B cell (primary cell): ENCODE measurements around the gene CORO2B. TPM values are rescaled to one million over a fixed set of nuclear protein-coding genes. Genes with fewer than 3 reads are reported as not detected.

ENCODE experiments used
- ATAC-seq: fragments of 200-7000 bp; cut with Tn5 transposase; one replicate; pipeline ENCODE4 v1.10.0; 2021; ENCODE audit warnings: low read depth, mild to moderate bottlenecking, moderate number of reproducible peaks, moderate library complexity
- CTCF ChIA-PET: fragments of 350-600 bp; sonication (Branson Sonifier 250); formaldehyde crosslinking; loops from one replicate; lab custom pipeline; 2021; ENCODE audit warnings: antibody characterized with exemption, inconsistent platforms; lab: Charles Lee
- POLR2A ChIA-PET: fragments of 350-600 bp; sonication (Branson Sonifier 250); formaldehyde crosslinking; loops from one replicate; lab custom pipeline; 2021; ENCODE audit warnings: antibody characterized with exemption; lab: Charles Lee
- DNase-seq: peaks from one replicate; pipeline ENCODE4 v3.0.0; 2013
- H2AFZ ChIP-seq: 2 replicates; pipeline ENCODE4 v1.6.1; 2012; ENCODE audit warnings: mild to moderate bottlenecking, low read depth, low read length; ENCODE audit not compliant: insufficient read depth, poor library complexity, severe bottlenecking
- H3K27ac ChIP-seq, 2 donors: 1 replicate in 1 of 2; 2 replicates in 1 of 2; pipeline ENCODE4 v1.5.1; 2012 to 2013; ENCODE audit warnings: low read length in 2 of 2, mild to moderate bottlenecking in 2 of 2, moderate library complexity in 1 of 2
- H3K27me3 ChIP-seq, 4 experiments: fragments of 200-600 bp in 1 of 4; sonication (generic) in 1 of 4; replicated peaks in 1 of 4; 1 replicate in 2 of 4; 2 replicates in 2 of 4; pipeline versions ENCODE4 v1.6.1 to v1.7.0; 2013 to 2016; ENCODE audit warnings: low read length in 3 of 4, mild to moderate bottlenecking in 2 of 4, mixed read lengths in 1 of 4, moderate library complexity in 1 of 4; ENCODE audit not compliant: insufficient read depth in 4 of 4, control insufficient read depth in 3 of 4; ENCODE audit errors: control extremely low read depth in 1 of 4
- H3K36me3 ChIP-seq, 2 experiments: replicated peaks in 1 of 2; 1 replicate in 1 of 2; 2 replicates in 1 of 2; pipeline versions ENCODE4 v1.6.1 to v1.7.1; 2013; ENCODE audit warnings: low read length in 1 of 2; ENCODE audit not compliant: insufficient read depth in 2 of 2, control insufficient read depth in 1 of 2; ENCODE audit errors: control extremely low read depth in 1 of 2, extremely low read depth in 1 of 2
- H3K4me1 ChIP-seq, 2 donors: fragments of 200-600 bp in 1 of 2; sonication (generic) in 1 of 2; 1 replicate in 1 of 2; 2 replicates in 1 of 2; pipeline versions ENCODE4 v1.5.1 to v1.6.1; 2013 to 2017; ENCODE audit warnings: low read length in 2 of 2; ENCODE audit not compliant: control insufficient read depth in 2 of 2, insufficient read depth in 2 of 2
- H3K4me2 ChIP-seq: replicated peaks from 2 replicates; pipeline ENCODE3; 2012; ENCODE audit warnings: mild to moderate bottlenecking, low read depth, low read length; ENCODE audit not compliant: poor library complexity, severe bottlenecking
- H3K4me3 ChIP-seq, 5 experiments: fragments of 200-600 bp in 1 of 5; sonication (generic) in 1 of 5; 1 replicate in 3 of 5; 2 replicates in 2 of 5; pipeline versions ENCODE4 v1.5.1 to v1.7.0; 2011 to 2016; ENCODE audit warnings: low read length in 4 of 5, mild to moderate bottlenecking in 4 of 5, low read depth in 2 of 5, control low read depth in 1 of 5, moderate library complexity in 1 of 5; ENCODE audit not compliant: insufficient read depth in 1 of 5; ENCODE audit errors: control extremely low read depth in 1 of 5, extremely low read depth in 1 of 5
- H3K79me2 ChIP-seq: fragments of 200-600 bp; sonication (generic); one replicate; pipeline ENCODE4 v1.6.0; 2016; ENCODE audit warnings: low read length; ENCODE audit not compliant: control insufficient read depth, insufficient read depth
- H3K9ac ChIP-seq: fragments of 200-600 bp; sonication (generic); 2 replicates; pipeline ENCODE4 v1.6.1; 2017; ENCODE audit warnings: mild to moderate bottlenecking, low read length, moderate library complexity
- H3K9me3 ChIP-seq, 3 donors: one replicate each; pipeline versions ENCODE4 v1.6.1 to v1.7.1; 2013; ENCODE audit warnings: low read length in 2 of 3; ENCODE audit not compliant: control insufficient read depth in 2 of 3, insufficient read depth in 1 of 3; ENCODE audit errors: control extremely low read depth in 1 of 3
- H4K20me1 ChIP-seq: 2 replicates; pipeline ENCODE4 v1.6.0; 2012; ENCODE audit warnings: mild to moderate bottlenecking, low read length; ENCODE audit not compliant: insufficient read depth, control insufficient read depth, poor library complexity, severe bottlenecking
- H3K27ac Mint-ChIP-seq: one replicate; pipeline ENCODE4 v1.8.0; 2021; ENCODE audit warnings: mixed read lengths
- H3K27me3 Mint-ChIP-seq: one replicate; pipeline ENCODE4 v1.8.0; 2021; ENCODE audit warnings: mixed read lengths
- H3K4me1 Mint-ChIP-seq: one replicate; pipeline ENCODE4 v1.8.0; 2021; ENCODE audit warnings: mixed read lengths
- H3K4me3 Mint-ChIP-seq: one replicate; pipeline ENCODE4 v1.8.0; 2021; ENCODE audit warnings: mixed read lengths
- H3K9me3 Mint-ChIP-seq: one replicate; pipeline ENCODE4 v1.8.0; 2022; ENCODE audit warnings: mixed read lengths; ENCODE audit not compliant: insufficient read depth
- EZH2 ChIP-seq: IDR thresholded peaks from 2 replicates; pipeline ENCODE4 v1.6.1; 2012; ENCODE audit warnings: borderline replicate concordance, low read depth, mild to moderate bottlenecking, moderate library complexity, low read length; ENCODE audit not compliant: insufficient read depth, poor library complexity, severe bottlenecking
- WGBS: methylation state at CpG from one replicate; pipeline ENCODE4 v1.1.5; 2013; ENCODE audit warnings: missing lambda C conversion rate; ENCODE audit not compliant: insufficient coverage; 5-methylcytosine and 5-hydroxymethylcytosine counted together
- intact Hi-C: fragments of 100-400 bp; cut with micrococcal nuclease; formaldehyde crosslinking; loops from one replicate; pipeline ENCODE4 v1.10.0; 2022
- polyA plus RNA-seq: library from polyadenylated mRNA; depleted of rRNA; stranded (reverse); fragments of >200 nt; gene quantifications from 2 replicates; pipeline ENCODE4 v1.2.3, GENCODE V29; 2012
- total RNA-seq, 2 donors: library from RNA; stranded (reverse); fragments of 120-200 nt in 1 of 2; gene quantifications; 1 replicate in 1 of 2; 2 replicates in 1 of 2; pipeline versions ENCODE4 v1.2.3 to v1.2.4, GENCODE V29; 2013 to 2022
- TF ChIP-seq, protein P1 (sequence below): fragments of 200-600 bp; IDR thresholded peaks from one replicate; pipeline ENCODE4 v1.8.0; 2022; ENCODE audit warnings: antibody characterized with exemption, mild to moderate bottlenecking

Gene CORO2B
- total and polyA plus RNA-seq, 2 donors (not counting 1 experiment from before 2014, with no cell fraction given): 9.5 to 11.3 TPM

- no peaks in the 10 kb centered on the region for H3K9me3 Mint-ChIP-seq
- Histone ChIP-seq H3K27ac (no peak overlapping the region), H3K36me3 (no peaks in the 10 kb centered on the region), H3K9me3 (no peaks in the 10 kb centered on the region), H3K4me3 (no peak overlapping the region), H3K9ac (no peak overlapping the region), H3K4me2 (no peak overlapping the region), H3K4me1 (peaks cover 9 to 17% of the 10 kb centered on the region in 2 donors), H3K79me2 (no peaks in the 10 kb centered on the region), H3K27me3 (peaks cover 0 to 2% (median 0%) of the 10 kb centered on the region in 4 experiments), H4K20me1 (no peaks in the 10 kb centered on the region), H2AFZ (no peak overlapping the region)
- no peak for ATAC-seq
- peaks cover 3% of the 10 kb centered on the region for H3K27me3 Mint-ChIP-seq
- ChIA-PET POLR2A (no interaction called here), CTCF (interaction anchor here (0.8 kb wide), 1 partner anchor 33 kb away, joined by 3 read pairs; no protein-coding TSS in a partner anchor)
- TF ChIP-seq, protein P1, sequence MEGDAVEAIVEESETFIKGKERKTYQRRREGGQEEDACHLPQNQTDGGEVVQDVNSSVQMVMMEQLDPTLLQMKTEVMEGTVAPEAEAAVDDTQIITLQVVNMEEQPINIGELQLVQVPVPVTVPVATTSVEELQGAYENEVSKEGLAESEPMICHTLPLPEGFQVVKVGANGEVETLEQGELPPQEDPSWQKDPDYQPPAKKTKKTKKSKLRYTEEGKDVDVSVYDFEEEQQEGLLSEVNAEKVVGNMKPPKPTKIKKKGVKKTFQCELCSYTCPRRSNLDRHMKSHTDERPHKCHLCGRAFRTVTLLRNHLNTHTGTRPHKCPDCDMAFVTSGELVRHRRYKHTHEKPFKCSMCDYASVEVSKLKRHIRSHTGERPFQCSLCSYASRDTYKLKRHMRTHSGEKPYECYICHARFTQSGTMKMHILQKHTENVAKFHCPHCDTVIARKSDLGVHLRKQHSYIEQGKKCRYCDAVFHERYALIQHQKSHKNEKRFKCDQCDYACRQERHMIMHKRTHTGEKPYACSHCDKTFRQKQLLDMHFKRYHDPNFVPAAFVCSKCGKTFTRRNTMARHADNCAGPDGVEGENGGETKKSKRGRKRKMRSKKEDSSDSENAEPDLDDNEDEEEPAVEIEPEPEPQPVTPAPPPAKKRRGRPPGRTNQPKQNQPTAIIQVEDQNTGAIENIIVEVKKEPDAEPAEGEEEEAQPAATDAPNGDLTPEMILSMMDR: no peak
- no peak for TF ChIP-seq EZH2
- no peak for DNase-seq
- intact Hi-C loops: no loop called here
- peaks cover 32% of the 10 kb centered on the region for H3K4me1 Mint-ChIP-seq
- no peak overlapping the region for H3K27ac Mint-ChIP-seq
- no peak overlapping the region for H3K4me3 Mint-ChIP-seq
- WGBS: 100% methylated on average over 4 of the region's 7 CpGs
Measured at GRCh38 chr15:68641376-68641775, 62.6 kb downstream of the CORO2B start.

GRCh38 chr15:68642491-68642845 lies 63.7 kb downstream of the CORO2B start:
- no peak for DNase-seq
- Histone ChIP-seq H3K9ac (no peak overlapping the region), H3K4me3 (no peak overlapping the region), H3K79me2 (no peaks in the 10 kb centered on the region), H3K4me1 (peaks cover 6 to 11% of the 10 kb centered on the region in 2 donors), H3K4me2 (no peak overlapping the region), H3K36me3 (no peaks in the 10 kb centered on the region), H3K9me3 (no peaks in the 10 kb centered on the region), H4K20me1 (no peaks in the 10 kb centered on the region), H2AFZ (no peak overlapping the region), H3K27ac (no peak overlapping the region), H3K27me3 (peaks cover 0 to 2% (median 0%) of the 10 kb centered on the region in 4 experiments)
- POLR2A ChIA-PET: no interaction called here
- TF ChIP-seq, protein P1: no peak
- TF ChIP-seq EZH2: no peak
- Mint-ChIP-seq H3K4me1 (peaks cover 23% of the 10 kb centered on the region), H3K9me3 (no peaks in the 10 kb centered on the region), H3K4me3 (no peak overlapping the region), H3K27me3 (peaks cover 3% of the 10 kb centered on the region), H3K27ac (no peak overlapping the region)
- ATAC-seq: no peak
- intact Hi-C loops: no loop called here
- 83% methylated on average over 2 of the region's 5 CpGs for WGBS
- CTCF ChIA-PET: no interaction called here
